Panc1 (cell line): ENCODE data around the gene GRIK4. TPM values are rescaled to one million over a fixed set of nuclear protein-coding genes. Genes with fewer than 3 reads are reported as not detected.

Source experiments
- ATAC-seq: fragments of 200-7000 bp; cut with Tn5 transposase; 2 replicates; pipeline ENCODE4 v1.9.1; 2020; ENCODE audit warnings: mild to moderate bottlenecking, moderate library complexity
- BruUV-seq: library from RNA; stranded (reverse); fragments of 400-500 nt; replicated peaks from 2 replicates; lab custom pipeline; 2021; lab: Mats Ljungman, UMichigan
- CTCF ChIA-PET: fragments of 300-600 bp; sonication (Branson Sonifier 250); formaldehyde crosslinking; loops from one replicate; lab custom pipeline; 2022; ENCODE audit warnings: antibody characterized with exemption; lab: Charles Lee
- POLR2A ChIA-PET: fragments of 300-600 bp; sonication (Branson Sonifier 250); formaldehyde crosslinking; loops from one replicate; lab custom pipeline; 2022; ENCODE audit warnings: antibody characterized with exemption; lab: Charles Lee
- DNase-seq: peaks from one replicate; pipeline ENCODE4 v3.0.0-alpha.2; 2010; ENCODE audit warnings: low read depth, low spot score
- H3K27ac ChIP-seq: 2 replicates; pipeline ENCODE4 v1.5.1; 2011; ENCODE audit warnings: mild to moderate bottlenecking, low read length, inconsistent platforms
- H3K27me3 ChIP-seq: fragments of 200-500 bp; sonication (Bioruptor generic); 2 replicates; pipeline ENCODE4 v1.6.0; 2014; ENCODE audit warnings: low read length, inconsistent platforms; ENCODE audit not compliant: control insufficient read depth, insufficient read depth
- H3K36me3 ChIP-seq: fragments of 200-500 bp; sonication (Bioruptor generic); 2 replicates; pipeline ENCODE4 v1.5.1; 2014; ENCODE audit warnings: inconsistent platforms, mild to moderate bottlenecking, low read length, moderate library complexity; ENCODE audit not compliant: control insufficient read depth, insufficient read depth
- H3K4me1 ChIP-seq: 2 replicates; pipeline ENCODE4 v1.5.1; 2011; ENCODE audit warnings: inconsistent platforms, mild to moderate bottlenecking, low read length, moderate library complexity; ENCODE audit not compliant: control insufficient read depth, insufficient read depth
- H3K4me3 ChIP-seq, 2 experiments: 2 replicates each; pipeline ENCODE4 v1.5.1; 2011 to 2012; ENCODE audit warnings: low read depth in 2 of 2, low read length in 2 of 2, mild to moderate bottlenecking in 2 of 2, inconsistent platforms in 1 of 2, moderate library complexity in 1 of 2
- H3K9me3 ChIP-seq: fragments of 200-500 bp; sonication (Bioruptor generic); 2 replicates; pipeline ENCODE4 v1.5.1; 2014; ENCODE audit warnings: low read depth, mild to moderate bottlenecking, inconsistent platforms, low read length, moderate library complexity; ENCODE audit not compliant: control insufficient read depth, insufficient read depth
- POLR2AphosphoS5 ChIP-seq: IDR thresholded peaks from 2 replicates; pipeline ENCODE4 v1.6.1; 2012; ENCODE audit warnings: mild to moderate bottlenecking, low read depth, low read length, moderate library complexity
- SIN3A ChIP-seq: IDR thresholded peaks from 2 replicates; pipeline ENCODE4 v1.6.1; 2012; ENCODE audit warnings: low read depth, mild to moderate bottlenecking, low read length, moderate library complexity, borderline replicate concordance; ENCODE audit not compliant: insufficient read depth
- TCF7L2 ChIP-seq: IDR thresholded peaks from 2 replicates; pipeline ENCODE4 v1.6.1; 2011; ENCODE audit warnings: mild to moderate bottlenecking, low read depth, low read length, inconsistent platforms
- in situ Hi-C: cut with HindIII; loops from 2 replicates; pipeline ENCODE4 v1.10.0; 2016; ENCODE audit warnings: low sequenced_read_pairs, low pct_unique_long_range_greater_than_20kb
- intact Hi-C: fragments of 100-400 bp; cut with micrococcal nuclease; formaldehyde crosslinking; loops from one replicate; pipeline ENCODE4 v1.10.0; 2022; ENCODE audit not compliant: unreplicated experiment
- total RNA-seq: library from RNA; stranded (reverse); gene quantifications from one replicate; pipeline ENCODE4 v1.2.1, GENCODE V29; 2021; ENCODE audit not compliant: unreplicated experiment
- TF ChIP-seq, protein P1 (sequence below), 2 experiments: IDR thresholded peaks; 2 replicates each; pipeline ENCODE4 v1.6.1; 2011 to 2012; ENCODE audit warnings: low read depth in 2 of 2, control low read depth in 1 of 2, low read length in 1 of 2, mild to moderate bottlenecking in 1 of 2, moderate library complexity in 1 of 2; ENCODE audit not compliant: insufficient read depth in 1 of 2
- TF ChIP-seq, protein P2 (sequence below): fragments of 450-650 bp; IDR thresholded peaks from 2 replicates; pipeline ENCODE4 v1.5.1; 2017; ENCODE audit warnings: mild to moderate bottlenecking

The GRIK4 gene
- total RNA-seq, 1 experiment from 2014 or later, result 0.62 TPM

DNA sequence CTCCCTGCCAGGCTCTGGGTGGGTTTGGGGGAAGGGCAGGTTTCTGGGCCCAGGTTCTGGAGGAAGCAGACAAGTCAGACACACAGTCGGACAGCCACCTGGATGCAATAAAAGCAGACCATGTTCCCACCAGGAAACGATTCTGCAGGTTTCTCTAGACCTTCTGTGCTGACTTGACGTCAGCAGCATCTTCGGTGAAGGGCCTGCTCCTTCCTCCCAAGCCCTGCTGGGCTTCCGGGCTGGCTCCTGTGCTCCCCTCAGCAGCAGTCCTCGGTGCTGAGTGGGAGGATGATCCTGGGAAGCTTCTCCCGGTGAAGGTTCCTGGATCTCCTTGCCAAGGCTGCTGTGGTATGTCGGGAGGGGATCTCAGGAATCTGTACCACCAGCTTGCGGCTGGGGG, 240.0 kb downstream of the GRIK4 start:
- TF ChIP-seq SIN3A, result no peak
- TF ChIP-seq TCF7L2, result no peak
- TF ChIP-seq, protein P1, sequence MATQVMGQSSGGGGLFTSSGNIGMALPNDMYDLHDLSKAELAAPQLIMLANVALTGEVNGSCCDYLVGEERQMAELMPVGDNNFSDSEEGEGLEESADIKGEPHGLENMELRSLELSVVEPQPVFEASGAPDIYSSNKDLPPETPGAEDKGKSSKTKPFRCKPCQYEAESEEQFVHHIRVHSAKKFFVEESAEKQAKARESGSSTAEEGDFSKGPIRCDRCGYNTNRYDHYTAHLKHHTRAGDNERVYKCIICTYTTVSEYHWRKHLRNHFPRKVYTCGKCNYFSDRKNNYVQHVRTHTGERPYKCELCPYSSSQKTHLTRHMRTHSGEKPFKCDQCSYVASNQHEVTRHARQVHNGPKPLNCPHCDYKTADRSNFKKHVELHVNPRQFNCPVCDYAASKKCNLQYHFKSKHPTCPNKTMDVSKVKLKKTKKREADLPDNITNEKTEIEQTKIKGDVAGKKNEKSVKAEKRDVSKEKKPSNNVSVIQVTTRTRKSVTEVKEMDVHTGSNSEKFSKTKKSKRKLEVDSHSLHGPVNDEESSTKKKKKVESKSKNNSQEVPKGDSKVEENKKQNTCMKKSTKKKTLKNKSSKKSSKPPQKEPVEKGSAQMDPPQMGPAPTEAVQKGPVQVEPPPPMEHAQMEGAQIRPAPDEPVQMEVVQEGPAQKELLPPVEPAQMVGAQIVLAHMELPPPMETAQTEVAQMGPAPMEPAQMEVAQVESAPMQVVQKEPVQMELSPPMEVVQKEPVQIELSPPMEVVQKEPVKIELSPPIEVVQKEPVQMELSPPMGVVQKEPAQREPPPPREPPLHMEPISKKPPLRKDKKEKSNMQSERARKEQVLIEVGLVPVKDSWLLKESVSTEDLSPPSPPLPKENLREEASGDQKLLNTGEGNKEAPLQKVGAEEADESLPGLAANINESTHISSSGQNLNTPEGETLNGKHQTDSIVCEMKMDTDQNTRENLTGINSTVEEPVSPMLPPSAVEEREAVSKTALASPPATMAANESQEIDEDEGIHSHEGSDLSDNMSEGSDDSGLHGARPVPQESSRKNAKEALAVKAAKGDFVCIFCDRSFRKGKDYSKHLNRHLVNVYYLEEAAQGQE (IDR thresholded peaks at IDR 0.05; ENCODE audit: insufficient read depth in 1 of 2, low read depth in 2 of 2, low read length in 1 of 2), result no peak
- TF ChIP-seq, protein P2, sequence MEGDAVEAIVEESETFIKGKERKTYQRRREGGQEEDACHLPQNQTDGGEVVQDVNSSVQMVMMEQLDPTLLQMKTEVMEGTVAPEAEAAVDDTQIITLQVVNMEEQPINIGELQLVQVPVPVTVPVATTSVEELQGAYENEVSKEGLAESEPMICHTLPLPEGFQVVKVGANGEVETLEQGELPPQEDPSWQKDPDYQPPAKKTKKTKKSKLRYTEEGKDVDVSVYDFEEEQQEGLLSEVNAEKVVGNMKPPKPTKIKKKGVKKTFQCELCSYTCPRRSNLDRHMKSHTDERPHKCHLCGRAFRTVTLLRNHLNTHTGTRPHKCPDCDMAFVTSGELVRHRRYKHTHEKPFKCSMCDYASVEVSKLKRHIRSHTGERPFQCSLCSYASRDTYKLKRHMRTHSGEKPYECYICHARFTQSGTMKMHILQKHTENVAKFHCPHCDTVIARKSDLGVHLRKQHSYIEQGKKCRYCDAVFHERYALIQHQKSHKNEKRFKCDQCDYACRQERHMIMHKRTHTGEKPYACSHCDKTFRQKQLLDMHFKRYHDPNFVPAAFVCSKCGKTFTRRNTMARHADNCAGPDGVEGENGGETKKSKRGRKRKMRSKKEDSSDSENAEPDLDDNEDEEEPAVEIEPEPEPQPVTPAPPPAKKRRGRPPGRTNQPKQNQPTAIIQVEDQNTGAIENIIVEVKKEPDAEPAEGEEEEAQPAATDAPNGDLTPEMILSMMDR, result no peak
- no peak for TF ChIP-seq POLR2AphosphoS5
- ChIA-PET CTCF (no interaction called here), POLR2A (no interaction called here)
- H3K27ac ChIP-seq, result no peak overlapping the region
- BruUV-seq, result no TSS peak
- intact Hi-C loops, result no loop called here
- ATAC-seq, result no peak
- no peaks in the 10 kb centered on the region for H3K36me3 ChIP-seq
- no peak for DNase-seq
- in situ Hi-C loops, result no loop called here
- H3K9me3 ChIP-seq, result no peaks in the 10 kb centered on the region
- no peaks in the 10 kb centered on the region for H3K4me1 ChIP-seq
- no peaks in the 10 kb centered on the region for H3K27me3 ChIP-seq
- no peak overlapping the region for H3K4me3 ChIP-seq

DNA sequence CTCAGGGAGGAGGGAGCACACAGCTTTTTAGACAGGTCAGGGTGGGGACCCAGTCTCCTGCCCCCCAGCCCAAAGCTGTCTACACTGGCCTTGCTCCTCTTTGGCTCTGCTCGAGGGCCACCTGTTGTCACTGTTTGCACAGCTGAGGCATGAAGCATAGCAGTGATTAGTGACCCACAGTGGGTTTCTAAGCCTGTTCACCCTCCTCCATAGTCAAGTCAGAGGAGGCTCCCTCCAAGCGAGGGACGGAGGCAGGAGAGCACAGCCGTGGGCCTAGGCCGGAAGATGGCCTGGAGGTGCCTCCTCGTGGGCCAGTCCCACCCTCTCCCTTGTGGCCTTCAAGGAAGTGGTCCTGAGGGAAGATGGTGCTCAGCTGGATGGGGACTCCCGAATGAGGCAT, 241.1 kb downstream of the GRIK4 start:
- no peak overlapping the region for H3K4me3 ChIP-seq
- ATAC-seq, result no peak
- no TSS peak for BruUV-seq
- in situ Hi-C loops (no loop called here), intact Hi-C loops (no loop called here)
- ChIA-PET POLR2A (no interaction called here), CTCF (no interaction called here)
- no peak for DNase-seq
- H3K4me1 ChIP-seq, result no peaks in the 10 kb centered on the region
- H3K36me3 ChIP-seq, result no peaks in the 10 kb centered on the region
- TF ChIP-seq, protein P2, result no peak
- TF ChIP-seq POLR2AphosphoS5 (no peak), TCF7L2 (no peak), SIN3A (no peak)
- TF ChIP-seq, protein P1 (IDR thresholded peaks at IDR 0.05; ENCODE audit: insufficient read depth in 1 of 2, low read depth in 2 of 2, low read length in 1 of 2), result no peak
- H3K27me3 ChIP-seq, result no peaks in the 10 kb centered on the region
- H3K27ac ChIP-seq, result no peak overlapping the region
- no peaks in the 10 kb centered on the region for H3K9me3 ChIP-seq
